GM10847 (cell line): ENCODE measurements around the gene SHISA8.
A peak's percentile ranks its signal among the peaks of the same experiment; 100 is the strongest.

ENCODE experiments used
- POLR2A ChIP-seq: IDR thresholded peaks from 2 replicates; pipeline ENCODE4 v1.6.1; 2011; ENCODE audit not compliant: insufficient read length; ENCODE audit errors: extremely low read depth

The SHISA8 gene

GRCh38 chr22:41939981-41940831, 25.3 kb upstream of the SHISA8 start:
- TF ChIP-seq POLR2A: peak; percentile 60

DNA sequence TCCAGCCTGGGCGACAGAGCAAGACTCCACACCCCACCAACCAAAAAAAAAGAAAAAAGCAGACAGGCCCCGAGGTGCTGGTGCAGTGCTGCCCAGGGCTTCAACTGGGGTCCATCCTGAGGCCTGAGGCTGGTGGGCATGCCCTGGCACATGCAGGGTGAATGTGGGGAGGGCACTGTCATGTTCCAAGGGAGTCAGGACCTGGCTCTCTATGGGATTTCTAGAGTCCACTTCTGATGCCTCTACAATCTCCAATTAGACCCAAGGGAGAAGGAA, 22.0 kb upstream of the SHISA8 start:
- no peak for TF ChIP-seq POLR2A

DNA sequence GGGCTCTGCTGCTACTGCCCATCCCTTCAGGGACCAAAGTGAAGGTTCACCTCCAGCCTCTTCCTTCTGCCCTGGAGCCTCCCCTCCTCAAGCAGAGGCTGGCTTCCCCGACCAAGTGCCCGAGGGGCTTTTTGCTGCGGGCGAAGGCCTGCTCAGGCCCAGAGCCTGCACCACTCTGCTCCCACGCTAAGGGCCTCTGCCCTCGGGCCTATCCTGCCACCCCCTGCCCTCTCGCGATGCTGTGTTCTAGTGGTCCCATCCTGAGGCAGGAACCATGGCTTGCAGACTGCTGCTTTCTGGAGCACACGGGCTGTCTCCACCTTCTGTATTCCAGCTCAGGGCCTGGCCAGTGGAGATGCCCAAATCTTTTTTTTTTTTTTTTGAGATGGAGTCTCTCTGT, 20.6 kb upstream of the SHISA8 start:
- no peak for TF ChIP-seq POLR2A

DNA sequence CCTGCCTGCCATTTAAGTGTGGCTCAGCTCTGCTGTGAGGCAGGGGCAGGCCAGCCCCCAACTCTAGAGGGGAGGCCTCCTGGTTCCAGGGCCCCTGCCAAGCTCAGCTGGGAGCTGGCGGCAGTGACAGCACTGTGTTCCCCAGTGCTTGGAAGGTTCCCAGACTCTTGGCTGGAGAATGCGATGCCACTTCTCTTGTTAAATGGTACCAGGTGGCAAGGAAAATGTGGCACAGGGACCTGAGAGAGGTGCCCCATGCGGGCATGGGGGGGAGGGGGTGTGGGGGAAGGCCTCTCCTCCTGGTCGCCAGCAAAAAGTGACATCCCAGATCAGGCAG, 20.1 kb upstream of the SHISA8 start:
- TF ChIP-seq POLR2A: no peak

- TF ChIP-seq POLR2A: no peak
Observed at GRCh38 chr22:41934284-41935014, 19.6 kb upstream of the SHISA8 start.

- no peak for TF ChIP-seq POLR2A
Observed at GRCh38 chr22:41933411-41934177, 18.7 kb upstream of the SHISA8 start.

- no peak for TF ChIP-seq POLR2A
Observed at GRCh38 chr22:41932353-41932752, 17.5 kb upstream of the SHISA8 start.

- TF ChIP-seq POLR2A: peak; percentile 21
Observed at GRCh38 chr22:41931701-41932269, 16.9 kb upstream of the SHISA8 start.

DNA sequence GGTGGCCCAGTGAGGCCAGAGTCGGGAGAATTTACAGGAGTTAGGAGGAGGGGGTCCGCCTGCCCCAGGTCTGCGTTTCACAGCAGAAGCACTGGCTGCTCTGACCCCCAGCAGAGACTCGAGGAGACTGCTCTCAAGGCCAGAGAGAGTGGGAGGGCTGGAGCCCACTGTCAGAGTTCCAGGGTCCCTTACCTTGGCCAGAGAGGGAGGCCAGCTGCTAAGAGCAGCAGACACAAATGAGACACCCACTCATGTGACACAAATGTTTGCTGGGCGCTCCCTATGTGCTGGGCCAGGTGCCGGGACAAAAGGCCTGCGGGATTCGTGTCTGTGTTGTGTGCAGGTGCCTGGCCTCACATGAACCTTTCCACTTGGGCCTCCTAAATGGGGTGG, 14.5 kb upstream of the SHISA8 start:
- no peak for TF ChIP-seq POLR2A

DNA sequence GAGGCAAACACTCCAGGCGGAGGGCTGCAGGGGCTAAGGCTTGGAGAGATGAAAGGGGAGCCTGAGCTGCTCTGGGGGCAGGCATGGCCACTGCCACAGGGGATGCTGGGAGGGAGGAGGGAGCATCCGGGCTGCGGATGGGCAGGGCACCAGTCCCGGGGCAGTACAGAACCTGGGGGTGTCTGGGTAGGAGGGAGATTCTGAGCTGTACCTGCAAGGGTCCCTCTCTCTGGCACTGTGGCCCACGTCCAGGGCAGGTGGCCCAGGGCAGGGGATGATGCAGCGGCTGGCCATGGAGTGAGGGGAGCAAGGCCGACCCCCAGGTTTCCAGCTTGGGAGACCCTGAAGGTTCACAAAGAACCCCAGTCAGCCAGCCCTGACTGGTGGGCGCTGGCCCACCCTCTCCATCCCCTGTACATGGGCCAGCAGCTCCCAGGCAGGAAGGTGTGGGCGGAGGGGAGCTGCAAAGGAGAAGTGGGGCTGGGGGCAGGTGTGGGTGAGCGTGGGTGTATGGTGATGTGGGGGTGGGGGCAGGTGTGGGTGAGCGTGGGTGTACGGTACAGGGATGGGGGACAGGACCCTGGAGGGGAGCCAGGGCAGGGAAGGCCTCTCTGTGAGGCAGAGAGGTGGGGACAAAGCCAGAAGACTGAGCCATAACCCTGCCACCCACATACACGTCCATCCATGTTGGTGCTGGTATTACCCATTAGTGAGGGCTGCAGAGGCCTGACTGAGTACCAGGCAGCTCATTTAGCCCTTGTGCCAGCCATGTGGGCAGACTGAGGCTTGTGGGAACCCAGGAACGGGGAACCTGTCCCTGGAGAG, 13.9 kb upstream of the SHISA8 start:
- TF ChIP-seq POLR2A: no peak

- TF ChIP-seq POLR2A: no peak
Observed at GRCh38 chr22:41927813-41928212, 12.9 kb upstream of the SHISA8 start.

- peak; percentile 27 for TF ChIP-seq POLR2A
Observed at GRCh38 chr22:41925783-41926460, 11.0 kb upstream of the SHISA8 start.

GRCh38 chr22:41923595-41924276, 8.9 kb upstream of the SHISA8 start:
- no peak for TF ChIP-seq POLR2A
